Ovary (tissue), 9 donors: Measurements from ENCODE around the gene GSG1L. TPM values are rescaled to one million over a fixed set of nuclear protein-coding genes. Genes with fewer than 3 reads are reported as not detected.

Experiments
- DNase-seq, 5 donors: peaks; one replicate each; pipeline ENCODE4 v3.0.0-alpha.2; 2019 to 2020
- H3K27ac ChIP-seq, 2 donors: fragments of 200-600 bp; one replicate each; pipeline versions ENCODE4 v1.5.1 to v1.8.0; 2019 to 2022
- H3K27me3 ChIP-seq: fragments of 200-600 bp; one replicate; pipeline ENCODE4 v1.8.0; 2022
- H3K36me3 ChIP-seq: fragments of 200-600 bp; sonication (generic); one replicate; pipeline ENCODE4 v1.5.1; 2019
- H3K4me1 ChIP-seq: one replicate; pipeline ENCODE4 v1.8.1; 2013; ENCODE audit warnings: mild to moderate bottlenecking, moderate library complexity; ENCODE audit not compliant: insufficient read depth
- H3K4me3 ChIP-seq: fragments of 200-600 bp; sonication (generic); one replicate; pipeline ENCODE4 v1.5.1; 2017
- H3K9me3 ChIP-seq, 2 donors: fragments of 200-600 bp in 1 of 2; sonication (generic) in 1 of 2; one replicate each; pipeline versions ENCODE4 v1.5.1 to v1.8.1; 2013 to 2019; ENCODE audit warnings: mild to moderate bottlenecking in 1 of 2, moderate library complexity in 1 of 2
- EP300 ChIP-seq: sonication (generic); formaldehyde crosslinking; IDR thresholded peaks from one replicate; pipeline ENCODE4 v1.6.1; 2017; ENCODE audit warnings: antibody characterized with exemption
- POLR2A ChIP-seq: fragments of 450-650 bp; IDR thresholded peaks from one replicate; pipeline ENCODE4 v1.6.1; 2017; ENCODE audit warnings: antibody characterized with exemption, mild to moderate bottlenecking, moderate library complexity
- WGBS, 3 donors: extraction: QIAGEN DNeasy Blood & Tissue Kit in 1 of 3; methylation state at CpG; one replicate each; pipeline versions ENCODE4 v1.1.5 to v1.1.7; 2013 to 2017; 5-methylcytosine and 5-hydroxymethylcytosine counted together
- intact Hi-C, 4 donors: fragments of 100-400 bp; cut with DNase I; formaldehyde crosslinking; loops; one replicate each; pipeline versions ENCODE4 v1.11.0 to v1.15.1; 2022 to 2023
- polyA plus RNA-seq, 2 donors: library from polyadenylated mRNA; stranded (reverse); fragments of 200-250 nt in 1 of 2; fragments of 350-450 nt in 1 of 2; fragmentation: Illumina TruSeq in 1 of 2; extraction: RNeasy Lipid Tissue Mini Kit (QIAGEN cat#74804) in 1 of 2; gene quantifications; one replicate each; pipeline ENCODE4 v1.2.3, GENCODE V29; 2013 to 2014
- total RNA-seq, 7 donors: library from RNA; depleted of rRNA in 2 of 7; stranded (reverse); fragments of >200 nt in 2 of 7; fragmentation: NEBNext Ultra II Directional in 3 of 7; extraction: Animal tissue kit (Norgen Biotek cat#: 25700) in 3 of 7; gene quantifications; one replicate each; pipeline versions ENCODE4 v1.1.0 to v1.2.4, GENCODE V29; 2016 to 2023
- TF ChIP-seq, protein P1 (sequence below), 3 donors: fragments of 450-650 bp in 2 of 3; fragments of 200-600 bp in 1 of 3; IDR thresholded peaks; one replicate each; pipeline versions ENCODE4 v1.5.1 to v1.8.0; 2016 to 2022; ENCODE audit warnings: antibody characterized with exemption in 3 of 3, mild to moderate bottlenecking in 1 of 3
- donor health status: DM: no; HTN: no; CAD: no; lungs with moderate emphysema.
- donor health status: DM: no; HTN: no; CAD: no.
- donor health status: Bipolar disorder and iron deficiency.
- donor health status: DM: yes; HTN: yes; CAD: no.
- donor health status: DM: no; HTN: no; CAD: no.
- donor health status: DM: yes; HTN: yes; CAD: no.

GSG1L gene
- total and polyA plus RNA-seq, 9 donors, result 0.30 to 1.1 (median 0.46) TPM; not detected in 4

DNA sequence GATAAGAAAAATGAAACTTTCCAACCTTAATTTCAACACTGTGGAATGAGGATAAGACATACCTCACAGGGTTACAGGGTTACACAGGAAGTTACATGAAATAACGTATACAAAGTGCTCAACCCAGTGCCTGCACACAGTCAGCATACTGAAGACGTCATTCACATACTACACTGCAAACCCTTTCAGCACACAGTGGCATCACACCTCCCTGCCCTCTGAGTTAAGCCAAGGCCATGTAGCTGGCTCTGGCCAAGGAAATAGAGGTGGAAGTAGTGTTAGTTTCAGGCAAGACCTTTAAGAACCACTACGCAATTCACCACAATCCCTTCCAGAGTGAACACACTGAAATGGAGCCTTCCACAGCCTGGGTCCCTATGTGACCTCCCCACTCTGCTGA, 46.6 kb upstream of the GSG1L start:
- intact Hi-C loops, result no loop called here
- 57 to 68% (median 61%) methylated on average over 3 of the region's 3 CpGs for WGBS, 3 donors
- DNase-seq, result no peak
- Histone ChIP-seq H3K9me3 (no peaks in the 10 kb centered on the region), H3K36me3 (no peaks in the 10 kb centered on the region), H3K4me1 (peaks cover 3% of the 10 kb centered on the region), H3K27me3 (no peaks in the 10 kb centered on the region), H3K4me3 (no peak overlapping the region), H3K27ac (no peak overlapping the region)
- TF ChIP-seq, protein P1, sequence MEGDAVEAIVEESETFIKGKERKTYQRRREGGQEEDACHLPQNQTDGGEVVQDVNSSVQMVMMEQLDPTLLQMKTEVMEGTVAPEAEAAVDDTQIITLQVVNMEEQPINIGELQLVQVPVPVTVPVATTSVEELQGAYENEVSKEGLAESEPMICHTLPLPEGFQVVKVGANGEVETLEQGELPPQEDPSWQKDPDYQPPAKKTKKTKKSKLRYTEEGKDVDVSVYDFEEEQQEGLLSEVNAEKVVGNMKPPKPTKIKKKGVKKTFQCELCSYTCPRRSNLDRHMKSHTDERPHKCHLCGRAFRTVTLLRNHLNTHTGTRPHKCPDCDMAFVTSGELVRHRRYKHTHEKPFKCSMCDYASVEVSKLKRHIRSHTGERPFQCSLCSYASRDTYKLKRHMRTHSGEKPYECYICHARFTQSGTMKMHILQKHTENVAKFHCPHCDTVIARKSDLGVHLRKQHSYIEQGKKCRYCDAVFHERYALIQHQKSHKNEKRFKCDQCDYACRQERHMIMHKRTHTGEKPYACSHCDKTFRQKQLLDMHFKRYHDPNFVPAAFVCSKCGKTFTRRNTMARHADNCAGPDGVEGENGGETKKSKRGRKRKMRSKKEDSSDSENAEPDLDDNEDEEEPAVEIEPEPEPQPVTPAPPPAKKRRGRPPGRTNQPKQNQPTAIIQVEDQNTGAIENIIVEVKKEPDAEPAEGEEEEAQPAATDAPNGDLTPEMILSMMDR (IDR thresholded peaks at IDR 0.05), result no peak
- TF ChIP-seq POLR2A (no peak), EP300 (no peak)

DNA sequence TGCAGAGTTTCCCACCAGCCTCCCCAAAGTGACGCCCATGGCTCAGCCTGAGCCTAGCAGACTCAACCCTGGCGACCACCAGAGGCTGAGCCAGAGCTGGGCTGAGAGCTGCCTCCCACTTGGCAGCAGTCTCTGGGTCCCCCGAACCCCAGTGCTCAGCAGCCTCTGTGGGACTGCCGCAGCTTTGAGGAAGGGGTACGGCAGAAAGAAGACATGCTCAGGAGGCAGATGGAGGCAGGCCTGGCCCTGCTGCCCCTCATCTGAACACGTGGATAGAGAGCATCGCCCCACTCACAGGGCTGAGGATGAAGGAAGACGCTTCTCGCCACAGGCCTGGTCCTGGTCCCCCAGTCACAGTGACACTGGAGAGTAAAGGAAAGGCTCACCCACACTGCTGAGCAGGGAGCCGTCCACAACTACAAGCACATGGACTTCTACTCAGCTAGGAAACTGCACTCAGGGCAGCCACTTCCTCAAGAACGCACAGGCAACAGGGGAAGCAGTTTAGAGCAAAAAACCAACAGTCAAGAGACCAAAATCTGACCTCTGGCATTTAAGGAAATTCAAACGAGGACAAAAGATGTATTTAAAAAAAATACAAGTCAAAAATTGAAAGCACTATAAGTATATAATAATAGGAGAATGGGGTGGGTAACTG, 45.2 kb upstream of the GSG1L start:
- Histone ChIP-seq H3K4me3 (no peak overlapping the region), H3K9me3 (no peaks in the 10 kb centered on the region), H3K4me1 (peaks cover 3% of the 10 kb centered on the region), H3K27ac (no peak overlapping the region), H3K27me3 (no peaks in the 10 kb centered on the region), H3K36me3 (no peaks in the 10 kb centered on the region)
- WGBS, 3 donors, result 77 to 85% (median 78%) methylated on average over 12 of the region's 12 CpGs
- TF ChIP-seq EP300 (no peak), POLR2A (no peak)
- TF ChIP-seq, protein P1 (IDR thresholded peaks at IDR 0.05), result no peak
- no peak for DNase-seq
- intact Hi-C loops, result no loop called here

DNA sequence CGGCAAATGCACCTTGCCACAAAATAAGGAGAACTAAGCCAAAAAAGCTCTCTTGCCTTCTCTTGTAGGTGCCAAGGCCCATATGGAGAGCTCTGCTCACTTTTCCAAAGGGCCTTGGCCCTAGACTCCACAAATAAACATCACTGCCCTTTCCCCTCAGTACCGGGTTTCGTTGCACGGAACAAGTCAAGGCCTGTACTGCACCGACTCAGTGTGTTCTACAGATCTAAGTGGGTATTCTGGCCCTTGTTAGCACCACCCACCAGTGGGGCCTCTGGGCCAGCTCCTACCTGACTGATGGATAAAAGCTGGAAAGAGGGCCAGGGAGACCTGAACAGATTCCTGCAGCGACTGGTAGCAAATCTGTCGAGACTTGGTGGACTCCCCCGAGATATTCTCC, 43.7 kb upstream of the GSG1L start:
- DNase-seq, result no peak
- no peak overlapping the region for H3K27ac ChIP-seq
- no peaks in the 10 kb centered on the region for H3K36me3 ChIP-seq
- intact Hi-C loops, result no loop called here
- no peaks in the 10 kb centered on the region for H3K27me3 ChIP-seq
- H3K4me1 ChIP-seq, result peaks cover 3% of the 10 kb centered on the region
- H3K4me3 ChIP-seq, result no peak overlapping the region
- TF ChIP-seq POLR2A (no peak), EP300 (no peak)
- TF ChIP-seq, protein P1 (IDR thresholded peaks at IDR 0.05), result no peak
- 41 to 64% (median 55%) methylated on average over 8 of the region's 8 CpGs for WGBS, 3 donors
- H3K9me3 ChIP-seq, result no peaks in the 10 kb centered on the region

DNA sequence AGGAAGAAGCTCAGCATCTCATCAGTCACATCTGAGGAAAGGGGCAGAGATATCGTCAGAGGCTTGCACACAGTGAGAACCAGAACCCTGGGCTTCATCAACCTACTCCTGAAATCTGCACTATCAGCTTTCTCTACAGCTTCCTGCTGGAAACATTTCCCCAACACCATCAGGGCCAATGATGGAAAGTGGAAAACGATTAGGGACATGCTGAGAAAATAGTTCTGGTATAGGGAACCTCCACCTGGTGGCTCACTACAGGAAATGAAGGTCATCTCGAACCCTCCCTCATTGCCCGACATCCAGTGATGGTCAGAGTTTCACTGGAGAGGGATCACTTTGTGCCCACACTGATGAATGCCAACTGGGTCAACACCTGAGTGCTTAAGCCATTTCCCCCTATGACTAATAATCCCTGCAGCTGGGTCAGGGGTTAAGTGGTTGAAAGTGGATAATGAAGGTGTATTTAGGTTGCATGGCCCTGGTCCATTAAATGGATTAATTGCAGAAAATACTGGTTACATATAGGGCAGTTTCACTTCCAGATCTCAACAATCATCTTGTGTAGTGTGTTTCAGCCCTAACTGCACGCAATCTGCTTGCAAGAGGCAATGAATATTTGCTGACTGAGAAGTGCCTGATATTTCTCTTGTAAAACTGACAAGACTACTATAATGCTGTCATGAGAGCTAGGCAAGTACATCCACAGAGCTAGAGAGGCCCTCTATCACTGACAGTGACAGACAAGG, 43.1 kb upstream of the GSG1L start:
- WGBS, 3 donors, result 84 to 86% (median 84%) methylated on average over 5 of the region's 5 CpGs
- intact Hi-C loops, result no loop called here
- Histone ChIP-seq H3K27me3 (no peaks in the 10 kb centered on the region), H3K9me3 (no peaks in the 10 kb centered on the region), H3K27ac (no peak overlapping the region), H3K36me3 (no peaks in the 10 kb centered on the region), H3K4me1 (peaks cover 3% of the 10 kb centered on the region), H3K4me3 (no peak overlapping the region)
- DNase-seq, result no peak
- TF ChIP-seq POLR2A, result no peak
- TF ChIP-seq, protein P1 (IDR thresholded peaks at IDR 0.05), result no peak
- no peak for TF ChIP-seq EP300
